B cell (primary cell): ENCODE data around the gene TDRD9. TPM values are rescaled to one million over a fixed set of nuclear protein-coding genes. Genes with fewer than 3 reads are reported as not detected.

ENCODE experiments used
- ATAC-seq: fragments of 200-7000 bp; cut with Tn5 transposase; one replicate; pipeline ENCODE4 v1.10.0; 2021; ENCODE audit warnings: low read depth, mild to moderate bottlenecking, moderate number of reproducible peaks, moderate library complexity
- CTCF ChIA-PET: fragments of 350-600 bp; sonication (Branson Sonifier 250); formaldehyde crosslinking; loops from one replicate; lab custom pipeline; 2021; ENCODE audit warnings: antibody characterized with exemption, inconsistent platforms; lab: Charles Lee
- POLR2A ChIA-PET: fragments of 350-600 bp; sonication (Branson Sonifier 250); formaldehyde crosslinking; loops from one replicate; lab custom pipeline; 2021; ENCODE audit warnings: antibody characterized with exemption; lab: Charles Lee
- DNase-seq: peaks from one replicate; pipeline ENCODE4 v3.0.0; 2013
- H2AFZ ChIP-seq: 2 replicates; pipeline ENCODE4 v1.6.1; 2012; ENCODE audit warnings: mild to moderate bottlenecking, low read depth, low read length; ENCODE audit not compliant: insufficient read depth, poor library complexity, severe bottlenecking
- H3K27ac ChIP-seq, 2 donors: 1 replicate in 1 of 2; 2 replicates in 1 of 2; pipeline ENCODE4 v1.5.1; 2012 to 2013; ENCODE audit warnings: low read length in 2 of 2, mild to moderate bottlenecking in 2 of 2, moderate library complexity in 1 of 2
- H3K27me3 ChIP-seq, 4 experiments: fragments of 200-600 bp in 1 of 4; sonication (generic) in 1 of 4; replicated peaks in 1 of 4; 1 replicate in 2 of 4; 2 replicates in 2 of 4; pipeline versions ENCODE4 v1.6.1 to v1.7.0; 2013 to 2016; ENCODE audit warnings: low read length in 3 of 4, mild to moderate bottlenecking in 2 of 4, mixed read lengths in 1 of 4, moderate library complexity in 1 of 4; ENCODE audit not compliant: insufficient read depth in 4 of 4, control insufficient read depth in 3 of 4; ENCODE audit errors: control extremely low read depth in 1 of 4
- H3K36me3 ChIP-seq, 2 experiments: replicated peaks in 1 of 2; 1 replicate in 1 of 2; 2 replicates in 1 of 2; pipeline versions ENCODE4 v1.6.1 to v1.7.1; 2013; ENCODE audit warnings: low read length in 1 of 2; ENCODE audit not compliant: insufficient read depth in 2 of 2, control insufficient read depth in 1 of 2; ENCODE audit errors: control extremely low read depth in 1 of 2, extremely low read depth in 1 of 2
- H3K4me1 ChIP-seq, 2 donors: fragments of 200-600 bp in 1 of 2; sonication (generic) in 1 of 2; 1 replicate in 1 of 2; 2 replicates in 1 of 2; pipeline versions ENCODE4 v1.5.1 to v1.6.1; 2013 to 2017; ENCODE audit warnings: low read length in 2 of 2; ENCODE audit not compliant: control insufficient read depth in 2 of 2, insufficient read depth in 2 of 2
- H3K4me2 ChIP-seq: replicated peaks from 2 replicates; pipeline ENCODE3; 2012; ENCODE audit warnings: mild to moderate bottlenecking, low read depth, low read length; ENCODE audit not compliant: poor library complexity, severe bottlenecking
- H3K4me3 ChIP-seq, 5 experiments: fragments of 200-600 bp in 1 of 5; sonication (generic) in 1 of 5; 1 replicate in 3 of 5; 2 replicates in 2 of 5; pipeline versions ENCODE4 v1.5.1 to v1.7.0; 2011 to 2016; ENCODE audit warnings: low read length in 4 of 5, mild to moderate bottlenecking in 4 of 5, low read depth in 2 of 5, control low read depth in 1 of 5, moderate library complexity in 1 of 5; ENCODE audit not compliant: insufficient read depth in 1 of 5; ENCODE audit errors: control extremely low read depth in 1 of 5, extremely low read depth in 1 of 5
- H3K79me2 ChIP-seq: fragments of 200-600 bp; sonication (generic); one replicate; pipeline ENCODE4 v1.6.0; 2016; ENCODE audit warnings: low read length; ENCODE audit not compliant: control insufficient read depth, insufficient read depth
- H3K9ac ChIP-seq: fragments of 200-600 bp; sonication (generic); 2 replicates; pipeline ENCODE4 v1.6.1; 2017; ENCODE audit warnings: mild to moderate bottlenecking, low read length, moderate library complexity
- H3K9me3 ChIP-seq, 3 donors: one replicate each; pipeline versions ENCODE4 v1.6.1 to v1.7.1; 2013; ENCODE audit warnings: low read length in 2 of 3; ENCODE audit not compliant: control insufficient read depth in 2 of 3, insufficient read depth in 1 of 3; ENCODE audit errors: control extremely low read depth in 1 of 3
- H4K20me1 ChIP-seq: 2 replicates; pipeline ENCODE4 v1.6.0; 2012; ENCODE audit warnings: mild to moderate bottlenecking, low read length; ENCODE audit not compliant: insufficient read depth, control insufficient read depth, poor library complexity, severe bottlenecking
- H3K27ac Mint-ChIP-seq: one replicate; pipeline ENCODE4 v1.8.0; 2021; ENCODE audit warnings: mixed read lengths
- H3K27me3 Mint-ChIP-seq: one replicate; pipeline ENCODE4 v1.8.0; 2021; ENCODE audit warnings: mixed read lengths
- H3K4me1 Mint-ChIP-seq: one replicate; pipeline ENCODE4 v1.8.0; 2021; ENCODE audit warnings: mixed read lengths
- H3K4me3 Mint-ChIP-seq: one replicate; pipeline ENCODE4 v1.8.0; 2021; ENCODE audit warnings: mixed read lengths
- H3K9me3 Mint-ChIP-seq: one replicate; pipeline ENCODE4 v1.8.0; 2022; ENCODE audit warnings: mixed read lengths; ENCODE audit not compliant: insufficient read depth
- EZH2 ChIP-seq: IDR thresholded peaks from 2 replicates; pipeline ENCODE4 v1.6.1; 2012; ENCODE audit warnings: borderline replicate concordance, low read depth, mild to moderate bottlenecking, moderate library complexity, low read length; ENCODE audit not compliant: insufficient read depth, poor library complexity, severe bottlenecking
- WGBS: methylation state at CpG from one replicate; pipeline ENCODE4 v1.1.5; 2013; ENCODE audit warnings: missing lambda C conversion rate; ENCODE audit not compliant: insufficient coverage; 5-methylcytosine and 5-hydroxymethylcytosine counted together
- intact Hi-C: fragments of 100-400 bp; cut with micrococcal nuclease; formaldehyde crosslinking; loops from one replicate; pipeline ENCODE4 v1.10.0; 2022
- polyA plus RNA-seq: library from polyadenylated mRNA; depleted of rRNA; stranded (reverse); fragments of >200 nt; gene quantifications from 2 replicates; pipeline ENCODE4 v1.2.3, GENCODE V29; 2012
- total RNA-seq, 2 donors: library from RNA; stranded (reverse); fragments of 120-200 nt in 1 of 2; gene quantifications; 1 replicate in 1 of 2; 2 replicates in 1 of 2; pipeline versions ENCODE4 v1.2.3 to v1.2.4, GENCODE V29; 2013 to 2022
- TF ChIP-seq, protein P1 (sequence below): fragments of 200-600 bp; IDR thresholded peaks from one replicate; pipeline ENCODE4 v1.8.0; 2022; ENCODE audit warnings: antibody characterized with exemption, mild to moderate bottlenecking

Gene TDRD9
- total and polyA plus RNA-seq, 2 donors (not counting 1 experiment from before 2014, with no cell fraction given), result 1.1 to 2.4 TPM

- ChIA-PET POLR2A (no interaction called here), CTCF (no interaction called here)
- peaks cover 0 to 10% (median 0%) of the 10 kb centered on the region in 4 experiments for H3K27me3 ChIP-seq
- no peak overlapping the region for H3K4me3 Mint-ChIP-seq
- H4K20me1 ChIP-seq, result no peaks in the 10 kb centered on the region
- no peak overlapping the region for H3K4me3 ChIP-seq
- H3K27ac ChIP-seq, result no peak overlapping the region
- peaks cover 0 to 8% (median 2%) of the 10 kb centered on the region in 3 donors for H3K9me3 ChIP-seq
- ATAC-seq (no peak), DNase-seq (no peak)
- no peaks in the 10 kb centered on the region for H3K4me1 ChIP-seq
- H3K9me3 Mint-ChIP-seq, result no peaks in the 10 kb centered on the region
- no peak overlapping the region for H3K9ac ChIP-seq
- H2AFZ ChIP-seq, result no peak overlapping the region
- H3K4me1 Mint-ChIP-seq, result no peaks in the 10 kb centered on the region
- intact Hi-C loops, result no loop called here
- TF ChIP-seq, protein P1, sequence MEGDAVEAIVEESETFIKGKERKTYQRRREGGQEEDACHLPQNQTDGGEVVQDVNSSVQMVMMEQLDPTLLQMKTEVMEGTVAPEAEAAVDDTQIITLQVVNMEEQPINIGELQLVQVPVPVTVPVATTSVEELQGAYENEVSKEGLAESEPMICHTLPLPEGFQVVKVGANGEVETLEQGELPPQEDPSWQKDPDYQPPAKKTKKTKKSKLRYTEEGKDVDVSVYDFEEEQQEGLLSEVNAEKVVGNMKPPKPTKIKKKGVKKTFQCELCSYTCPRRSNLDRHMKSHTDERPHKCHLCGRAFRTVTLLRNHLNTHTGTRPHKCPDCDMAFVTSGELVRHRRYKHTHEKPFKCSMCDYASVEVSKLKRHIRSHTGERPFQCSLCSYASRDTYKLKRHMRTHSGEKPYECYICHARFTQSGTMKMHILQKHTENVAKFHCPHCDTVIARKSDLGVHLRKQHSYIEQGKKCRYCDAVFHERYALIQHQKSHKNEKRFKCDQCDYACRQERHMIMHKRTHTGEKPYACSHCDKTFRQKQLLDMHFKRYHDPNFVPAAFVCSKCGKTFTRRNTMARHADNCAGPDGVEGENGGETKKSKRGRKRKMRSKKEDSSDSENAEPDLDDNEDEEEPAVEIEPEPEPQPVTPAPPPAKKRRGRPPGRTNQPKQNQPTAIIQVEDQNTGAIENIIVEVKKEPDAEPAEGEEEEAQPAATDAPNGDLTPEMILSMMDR, result no peak
- TF ChIP-seq EZH2, result no peak
- peaks cover 21% of the 10 kb centered on the region for H3K27me3 Mint-ChIP-seq
- no peaks in the 10 kb centered on the region for H3K36me3 ChIP-seq
- H3K4me2 ChIP-seq, result no peak overlapping the region
- H3K79me2 ChIP-seq, result no peaks in the 10 kb centered on the region
- WGBS, result no CpG with 5 or more reads among the region's 5 CpGs
- no peak overlapping the region for H3K27ac Mint-ChIP-seq
Observed at GRCh38 chr14:103994535-103995184, 66.4 kb downstream of the TDRD9 start.

GRCh38 chr14:103995876-103996275, 67.6 kb downstream of the TDRD9 start:
- 86% methylated on average over 1 of the region's 5 CpGs for WGBS
- intact Hi-C loops, result no loop called here
- Mint-ChIP-seq H3K4me1 (no peaks in the 10 kb centered on the region), H3K9me3 (no peaks in the 10 kb centered on the region), H3K27ac (no peak overlapping the region), H3K4me3 (no peak overlapping the region), H3K27me3 (peaks cover 11% of the 10 kb centered on the region)
- no peaks in the 10 kb centered on the region for H3K4me1 ChIP-seq
- H3K36me3 ChIP-seq, result no peaks in the 10 kb centered on the region
- H3K9me3 ChIP-seq, result no peaks in the 10 kb centered on the region
- no peaks in the 10 kb centered on the region for H3K79me2 ChIP-seq
- H3K27ac ChIP-seq, result no peak overlapping the region
- H4K20me1 ChIP-seq, result no peaks in the 10 kb centered on the region
- no peak for TF ChIP-seq EZH2
- TF ChIP-seq, protein P1, result no peak
- H3K27me3 ChIP-seq, result peaks cover 0 to 10% (median 0%) of the 10 kb centered on the region in 4 experiments
- DNase-seq (no peak), ATAC-seq (no peak)
- H3K4me3 ChIP-seq, result no peak overlapping the region
- POLR2A ChIA-PET, result no interaction called here
- CTCF ChIA-PET, result no interaction called here
- H3K9ac ChIP-seq, result no peak overlapping the region
- no peak overlapping the region for H2AFZ ChIP-seq
- H3K4me2 ChIP-seq, result no peak overlapping the region
